ENCODE results near the gene CCDC57. TPM values are rescaled to one million over a fixed set of nuclear protein-coding genes. Genes with fewer than 3 reads are reported as not detected.

CCDC57 gene
- total and polyA plus RNA-seq, 2 of the 8 experiments (the other 6 are each of a cell fraction or from before 2014, with no cell fraction given): 8.4 to 12.9 TPM

DNA sequence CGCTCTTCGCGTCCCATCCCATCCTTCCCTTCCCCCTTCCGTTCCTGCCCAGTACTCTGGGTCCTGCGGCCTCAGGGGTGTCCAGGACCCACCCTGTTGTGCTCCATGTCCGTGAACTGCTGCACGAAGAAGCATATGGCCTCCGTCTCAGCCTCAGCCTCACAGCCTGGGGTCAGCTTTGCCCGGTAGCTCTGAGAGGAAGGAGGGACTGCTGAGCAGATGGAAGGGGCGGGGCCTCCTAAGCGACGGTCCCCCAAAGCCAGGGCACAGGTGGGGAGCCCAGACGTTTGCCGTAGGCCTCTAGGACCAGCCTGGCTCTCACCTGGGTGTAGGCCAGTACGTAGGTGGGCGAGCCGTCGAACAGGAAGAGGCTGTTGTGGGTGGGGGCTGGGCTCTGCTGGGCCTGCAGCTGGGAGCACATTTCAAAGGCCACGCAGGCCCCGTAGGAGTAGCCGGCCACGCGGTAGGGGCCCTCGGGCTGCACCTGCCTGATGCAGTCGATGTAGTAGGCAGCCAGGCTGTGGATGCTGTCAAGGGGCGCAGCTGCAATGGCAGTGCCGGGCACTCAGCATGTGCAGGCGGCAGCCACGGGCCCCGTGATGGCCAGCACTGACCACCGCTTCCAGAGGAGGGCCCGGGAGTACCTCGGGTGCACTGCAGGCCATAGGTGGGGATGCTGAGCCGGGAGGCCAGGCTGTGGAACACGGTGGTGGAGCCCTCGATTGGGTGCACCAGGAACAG, 132.4 kb downstream of the CCDC57 start (continued):
- TF ChIP-seq RNF2 (IDR thresholded peaks at IDR 0.05; ENCODE audit: borderline replicate concordance, low read depth, low read length, missing control alignments, poor library complexity, severe bottlenecking) (no peak), POLR2A (IDR thresholded peaks at IDR 0.05; ENCODE audit: control extremely low read depth in 1 of 2, low read depth in 2 of 2, low read length in 2 of 2) (no peak)
